MM.1S (cell line): ENCODE measurements around the gene LMTK3.

Experiments used
- DNase-seq: peaks from one replicate; pipeline ENCODE4 v3.0.0-alpha.2; 2015
- H2AFZ ChIP-seq: fragments of 300-600 bp; sonication (generic); 2 replicates; pipeline ENCODE4 v1.6.0; 2016; ENCODE audit warnings: antibody characterized with exemption, low read length
- H3F3A ChIP-seq: fragments of 300-600 bp; sonication (generic); 2 replicates; pipeline ENCODE4 v1.6.1; 2016; ENCODE audit warnings: mild to moderate bottlenecking, antibody characterized with exemption, low read length, moderate library complexity, mixed read lengths; ENCODE audit not compliant: insufficient read depth
- H3K27ac ChIP-seq: fragments of 300-600 bp; sonication (generic); 2 replicates; pipeline ENCODE4 v1.5.1; 2016; ENCODE audit warnings: mild to moderate bottlenecking, low read length
- H3K27me3 ChIP-seq: fragments of 300-600 bp; sonication (generic); replicated peaks from 2 replicates; pipeline ENCODE4 v1.6.0; 2016; ENCODE audit warnings: low read length; ENCODE audit not compliant: insufficient read depth
- H3K36me3 ChIP-seq: fragments of 300-600 bp; sonication (generic); replicated peaks from 2 replicates; pipeline ENCODE4 v1.6.1; 2016; ENCODE audit warnings: mild to moderate bottlenecking, low read length, mixed read lengths; ENCODE audit not compliant: insufficient read depth
- H3K4me1 ChIP-seq: fragments of 300-600 bp; sonication (generic); 2 replicates; pipeline ENCODE4 v1.6.1; 2016; ENCODE audit warnings: low read length, mixed read lengths
- H3K4me2 ChIP-seq: fragments of 300-600 bp; sonication (generic); 2 replicates; pipeline ENCODE4 v1.6.0; 2016; ENCODE audit warnings: low read depth, low read length
- H3K4me3 ChIP-seq: fragments of 300-600 bp; sonication (generic); 2 replicates; pipeline ENCODE4 v1.5.1; 2016; ENCODE audit warnings: low read length, mixed read lengths
- H3K79me2 ChIP-seq: fragments of 300-600 bp; sonication (generic); 2 replicates; pipeline ENCODE4 v1.6.1; 2016; ENCODE audit warnings: mixed run types, low read length, mixed read lengths
- H3K9ac ChIP-seq: fragments of 300-600 bp; sonication (generic); 2 replicates; pipeline ENCODE4 v1.6.1; 2016; ENCODE audit warnings: low read length, mixed read lengths
- H3K9me2 ChIP-seq: fragments of 300-600 bp; sonication (generic); replicated peaks from 2 replicates; pipeline ENCODE4 v1.6.1; 2016; ENCODE audit warnings: mild to moderate bottlenecking, low read length, mixed read lengths; ENCODE audit not compliant: insufficient read depth
- H3K9me3 ChIP-seq: fragments of 300-600 bp; sonication (generic); replicated peaks from 2 replicates; pipeline ENCODE4 v1.6.1; 2016; ENCODE audit warnings: mild to moderate bottlenecking, low read length, mixed read lengths; ENCODE audit not compliant: insufficient read depth
- H4K20me1 ChIP-seq: fragments of 300-600 bp; sonication (generic); 2 replicates; pipeline ENCODE4 v1.6.1; 2016; ENCODE audit warnings: mild to moderate bottlenecking, low read length, moderate library complexity, mixed read lengths; ENCODE audit not compliant: insufficient read depth
- EZH2 ChIP-seq: fragments of 300-600 bp; sonication (generic); optimal IDR thresholded peaks from 2 replicates; pipeline ENCODE3; 2017; ENCODE audit warnings: low read depth, mild to moderate bottlenecking, antibody characterized with exemption, low read length, mixed read lengths
- EZH2phosphoT487 ChIP-seq: fragments of 300-600 bp; sonication (generic); IDR thresholded peaks from 2 replicates; pipeline ENCODE4 v1.6.1; 2018; ENCODE audit warnings: antibody characterized with exemption, low read length
- TF ChIP-seq, protein P1 (sequence below): fragments of 300-600 bp; sonication (generic); IDR thresholded peaks from 2 replicates; pipeline ENCODE4 v1.5.1; 2016; ENCODE audit warnings: antibody characterized with exemption, low read length, mixed read lengths

The LMTK3 gene

DNA sequence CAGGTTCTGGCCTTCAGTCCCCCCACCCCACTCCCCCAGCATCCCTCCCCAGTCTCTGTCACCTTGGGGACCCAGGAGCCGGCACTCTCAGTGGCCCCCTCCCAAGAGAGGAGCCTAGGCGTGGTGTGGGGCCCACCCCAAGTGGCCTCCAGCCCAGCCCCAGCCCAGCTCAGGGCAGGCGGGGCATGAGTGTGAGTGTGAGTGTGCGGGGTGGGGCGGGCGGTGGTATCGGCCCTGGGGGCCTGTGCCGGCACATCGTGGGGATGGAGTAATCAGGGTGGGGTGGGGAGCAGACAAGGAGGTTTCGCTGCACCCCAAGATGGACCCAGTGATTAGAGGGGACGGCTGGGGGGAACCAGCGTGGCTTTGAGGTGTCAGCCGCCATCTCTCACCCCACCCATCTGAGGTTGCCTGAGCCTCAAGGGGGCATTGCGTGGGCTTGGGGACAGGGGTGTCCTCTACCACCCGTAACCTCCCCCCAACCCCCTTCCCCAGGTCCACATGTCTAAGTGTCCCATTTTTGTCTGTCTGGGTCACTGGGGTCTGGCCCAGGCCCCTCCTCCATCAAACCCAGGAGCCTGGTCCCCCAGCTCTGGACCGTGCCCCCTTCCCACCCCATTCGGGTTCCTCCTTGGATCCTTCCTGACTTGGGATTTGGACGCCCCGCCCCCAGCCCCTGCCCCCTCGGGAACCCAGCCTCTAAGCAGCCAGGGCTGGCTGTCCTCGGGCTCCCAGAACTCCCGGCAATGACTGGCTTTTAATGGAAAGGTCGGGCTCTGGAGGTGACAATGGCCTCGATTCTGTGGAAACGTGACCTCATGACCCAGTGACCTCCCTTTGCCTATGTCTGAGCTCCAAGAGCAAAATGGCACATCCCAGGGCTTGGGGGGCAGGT is 33.5 kb upstream of the LMTK3 start:
- Histone ChIP-seq H2AFZ (no peak overlapping the region), H3K4me3 (no peak overlapping the region), H3K27ac (no peak overlapping the region), H3K4me2 (no peak overlapping the region), H3K36me3 (no peaks in the 10 kb centered on the region), H4K20me1 (no peaks in the 10 kb centered on the region), H3K9ac (no peak overlapping the region), H3K9me2 (no peaks in the 10 kb centered on the region), H3K4me1 (no peaks in the 10 kb centered on the region), H3F3A (no peaks in the 10 kb centered on the region), H3K79me2 (no peaks in the 10 kb centered on the region), H3K27me3 (peaks cover 56% of the 10 kb centered on the region), H3K9me3 (no peaks in the 10 kb centered on the region)
- DNase-seq = no peak
- TF ChIP-seq, protein P1, sequence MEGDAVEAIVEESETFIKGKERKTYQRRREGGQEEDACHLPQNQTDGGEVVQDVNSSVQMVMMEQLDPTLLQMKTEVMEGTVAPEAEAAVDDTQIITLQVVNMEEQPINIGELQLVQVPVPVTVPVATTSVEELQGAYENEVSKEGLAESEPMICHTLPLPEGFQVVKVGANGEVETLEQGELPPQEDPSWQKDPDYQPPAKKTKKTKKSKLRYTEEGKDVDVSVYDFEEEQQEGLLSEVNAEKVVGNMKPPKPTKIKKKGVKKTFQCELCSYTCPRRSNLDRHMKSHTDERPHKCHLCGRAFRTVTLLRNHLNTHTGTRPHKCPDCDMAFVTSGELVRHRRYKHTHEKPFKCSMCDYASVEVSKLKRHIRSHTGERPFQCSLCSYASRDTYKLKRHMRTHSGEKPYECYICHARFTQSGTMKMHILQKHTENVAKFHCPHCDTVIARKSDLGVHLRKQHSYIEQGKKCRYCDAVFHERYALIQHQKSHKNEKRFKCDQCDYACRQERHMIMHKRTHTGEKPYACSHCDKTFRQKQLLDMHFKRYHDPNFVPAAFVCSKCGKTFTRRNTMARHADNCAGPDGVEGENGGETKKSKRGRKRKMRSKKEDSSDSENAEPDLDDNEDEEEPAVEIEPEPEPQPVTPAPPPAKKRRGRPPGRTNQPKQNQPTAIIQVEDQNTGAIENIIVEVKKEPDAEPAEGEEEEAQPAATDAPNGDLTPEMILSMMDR = no peak
- TF ChIP-seq EZH2 (no peak), EZH2phosphoT487 (no peak)

DNA sequence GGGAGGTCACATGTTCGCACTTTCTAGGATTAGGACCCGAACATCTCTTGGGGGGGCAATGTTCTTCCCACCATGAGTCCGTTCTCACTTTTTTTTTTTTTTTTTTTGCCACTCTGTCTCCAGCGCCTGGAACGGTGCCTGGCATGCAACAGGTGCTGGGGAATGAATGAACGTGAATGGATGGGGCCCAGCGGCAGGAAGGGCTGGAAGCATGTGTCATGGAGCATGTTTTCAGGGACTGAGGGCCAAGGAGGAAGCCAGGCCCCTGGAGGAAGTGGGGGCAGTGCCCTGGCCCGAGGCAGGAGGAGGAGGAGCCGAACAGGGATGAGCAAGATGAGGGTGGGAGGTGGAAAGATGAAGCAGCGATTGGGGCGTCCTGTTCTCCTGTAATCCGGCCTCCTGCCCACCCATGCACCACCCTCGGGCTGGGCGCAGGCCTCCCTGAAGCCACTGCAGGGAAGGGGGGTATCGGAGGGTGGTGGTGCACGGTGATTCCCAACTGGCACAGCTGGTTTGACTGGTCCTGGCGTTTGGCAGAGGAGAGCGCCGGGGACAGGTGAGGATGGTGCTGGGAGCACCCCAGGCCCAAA is 31.6 kb upstream of the LMTK3 start:
- Histone ChIP-seq H3K9ac (no peak overlapping the region), H3K4me2 (no peak overlapping the region)

DNA sequence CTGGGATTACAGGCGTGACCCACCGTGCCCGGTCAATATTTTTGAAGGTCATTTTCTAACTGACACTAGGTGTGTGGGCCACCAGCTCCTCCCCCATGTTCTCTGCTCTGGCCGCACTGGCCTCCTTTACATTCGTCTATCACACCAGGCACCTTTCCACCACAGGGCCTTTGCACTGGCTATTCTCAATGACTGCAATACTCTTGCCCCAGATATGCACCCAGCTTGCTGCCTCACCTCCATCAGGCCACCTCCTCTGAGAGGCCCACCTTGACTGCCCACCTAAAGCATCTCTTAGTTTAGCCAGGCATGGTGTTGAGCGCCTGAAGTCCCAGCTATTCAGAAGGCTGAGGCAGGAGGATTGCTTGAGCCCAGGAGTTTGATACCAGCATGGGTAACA is 30.2 kb upstream of the LMTK3 start:
- Histone ChIP-seq H3K9me3 (no peaks in the 10 kb centered on the region), H3K4me2 (no peak overlapping the region), H2AFZ (no peak overlapping the region), H3K27ac (no peak overlapping the region), H3K4me1 (no peaks in the 10 kb centered on the region), H3K4me3 (no peak overlapping the region), H3F3A (no peaks in the 10 kb centered on the region), H3K36me3 (no peaks in the 10 kb centered on the region), H3K9ac (no peak overlapping the region), H3K9me2 (no peaks in the 10 kb centered on the region), H3K27me3 (peaks cover 52% of the 10 kb centered on the region), H3K79me2 (no peaks in the 10 kb centered on the region), H4K20me1 (no peaks in the 10 kb centered on the region)
- no peak for TF ChIP-seq EZH2
- TF ChIP-seq, protein P1 = no peak
- TF ChIP-seq EZH2phosphoT487 = no peak
- no peak for DNase-seq

More for the DNA sequence above, 31.6 kb upstream of the LMTK3 start:
- no peak for TF ChIP-seq EZH2
- no peak for TF ChIP-seq EZH2phosphoT487
- TF ChIP-seq, protein P1 = no peak
- Histone ChIP-seq H3K9me3 (no peaks in the 10 kb centered on the region), H3F3A (no peaks in the 10 kb centered on the region), H3K9me2 (no peaks in the 10 kb centered on the region), H3K4me1 (no peaks in the 10 kb centered on the region), H3K79me2 (no peaks in the 10 kb centered on the region), H3K4me3 (no peak overlapping the region), H4K20me1 (no peaks in the 10 kb centered on the region), H2AFZ (no peak overlapping the region), H3K27me3 (peaks cover 51% of the 10 kb centered on the region), H3K27ac (no peak overlapping the region), H3K36me3 (no peaks in the 10 kb centered on the region)
- DNase-seq = no peak
